D341Med (cell line): Measurements from ENCODE around the gene RAP1A.
A peak's percentile ranks its signal among the peaks of the same experiment; 100 is the strongest.

Experiments used
- DNase-seq: peaks from one replicate; pipeline ENCODE4 v3.0.0; 2012; ENCODE audit warnings: low spot score

The RAP1A gene

GRCh38 chr1:111619635-111620440, at the start of gene RAP1A:
TSS of gene RAP1A (plus strand) at chr1:111619789. CDS start at chr1:111691361, 71,572 bp downstream.
- peak; percentile 98 for DNase-seq

GRCh38 chr1:111569913-111570312, 49.7 kb upstream of the RAP1A start:
- DNase-seq, result no peak

GRCh38 chr1:111570781-111571181, 48.8 kb upstream of the RAP1A start:
- DNase-seq, result no peak

GRCh38 chr1:111571239-111571638, 48.4 kb upstream of the RAP1A start:
- DNase-seq, result no peak

GRCh38 chr1:111571987-111572386, 47.6 kb upstream of the RAP1A start:
- DNase-seq, result no peak

GRCh38 chr1:111576547-111576946, 43.0 kb upstream of the RAP1A start:
- DNase-seq, result no peak

GRCh38 chr1:111577814-111578213, 41.8 kb upstream of the RAP1A start:
- DNase-seq, result no peak

GRCh38 chr1:111581166-111581565, 38.4 kb upstream of the RAP1A start:
- no peak for DNase-seq

GRCh38 chr1:111582016-111582415, 37.6 kb upstream of the RAP1A start:
- DNase-seq, result no peak

GRCh38 chr1:111582644-111583618, 36.7 kb upstream of the RAP1A start:
- no peak for DNase-seq

GRCh38 chr1:111585447-111586086, 34.0 kb upstream of the RAP1A start:
- DNase-seq, result no peak

GRCh38 chr1:111586112-111586511, 33.5 kb upstream of the RAP1A start:
- no peak for DNase-seq

GRCh38 chr1:111587509-111588174, 31.9 kb upstream of the RAP1A start:
- no peak for DNase-seq

GRCh38 chr1:111591937-111592336, 27.7 kb upstream of the RAP1A start:
- DNase-seq, result no peak

GRCh38 chr1:111592389-111593361, 26.9 kb upstream of the RAP1A start:
- DNase-seq, result peak; percentile 76

- peak; percentile 32 for DNase-seq
These were observed 25.9 kb upstream of the RAP1A start for GRCh38 chr1:111593403-111594305.

- DNase-seq, result no peak
These were observed 25.3 kb upstream of the RAP1A start for GRCh38 chr1:111594306-111594693.

- DNase-seq, result no peak
These were observed 23.8 kb upstream of the RAP1A start for GRCh38 chr1:111595807-111596206.

GRCh38 chr1:111596499-111596898, 23.1 kb upstream of the RAP1A start:
- no peak for DNase-seq

GRCh38 chr1:111597426-111597825, 22.2 kb upstream of the RAP1A start:
- no peak for DNase-seq
